Measurements from ENCODE around the gene FKBP8.

FKBP8 gene

GRCh38 chr19:18489627-18490184, 53.7 kb downstream of the FKBP8 start:
- H3K4me3 ChIP-seq (replicated peaks; ENCODE audit: low read depth, low read length), result no peak overlapping the region
- no peak for DNase-seq (ENCODE audit: low read depth)
- TF ChIP-seq CTCF (IDR thresholded peaks at IDR 0.05; ENCODE audit: low read length, missing control alignments), result no peak

- DNase-seq (ENCODE audit: low read depth), result no peak
- peak; percentile 30 for TF ChIP-seq CTCF (IDR thresholded peaks at IDR 0.05; ENCODE audit: low read length, missing control alignments)
- no peak overlapping the region for H3K4me3 ChIP-seq (replicated peaks; ENCODE audit: low read depth, low read length)
Observed at GRCh38 chr19:18488838-18489626, 54.3 kb downstream of the FKBP8 start.

GRCh38 chr19:18488403-18488723, 55.0 kb downstream of the FKBP8 start:
- H3K4me3 ChIP-seq (replicated peaks; ENCODE audit: low read depth, low read length), result no peak overlapping the region
- DNase-seq (ENCODE audit: low read depth), result no peak

GRCh38 chr19:18487576-18488402, 55.6 kb downstream of the FKBP8 start:
- no peak for TF ChIP-seq CTCF (IDR thresholded peaks at IDR 0.05; ENCODE audit: low read length, missing control alignments)
- no peak overlapping the region for H3K4me3 ChIP-seq (replicated peaks; ENCODE audit: low read depth, low read length)
- no peak for DNase-seq (ENCODE audit: low read depth)

More at GRCh38 chr19:18488403-18488723, 55.0 kb downstream of the FKBP8 start:
- peak; percentile 28 for TF ChIP-seq CTCF (IDR thresholded peaks at IDR 0.05; ENCODE audit: low read length, missing control alignments)

GRCh38 chr19:18486746-18487145, 56.6 kb downstream of the FKBP8 start:
- H3K4me3 ChIP-seq (replicated peaks; ENCODE audit: low read depth, low read length), result no peak overlapping the region
- DNase-seq (ENCODE audit: low read depth), result no peak
- no peak for TF ChIP-seq CTCF (IDR thresholded peaks at IDR 0.05; ENCODE audit: low read length, missing control alignments)

GRCh38 chr19:18484992-18485391, 58.4 kb downstream of the FKBP8 start:
- H3K4me3 ChIP-seq (replicated peaks; ENCODE audit: low read depth, low read length), result no peak overlapping the region
- DNase-seq (ENCODE audit: low read depth), result no peak
- TF ChIP-seq CTCF (IDR thresholded peaks at IDR 0.05; ENCODE audit: low read length, missing control alignments), result no peak

Data from fibroblast of pulmonary artery (primary cell).